Thoracic aorta (tissue), 2 donors: ENCODE results near the gene SOX13. TPM values are rescaled to one million over a fixed set of nuclear protein-coding genes. Genes with fewer than 3 reads are reported as not detected.

ENCODE experiments used
- ATAC-seq: fragments of 150-250 bp; one replicate; pipeline ENCODE4 v1.8.0; 2017; ENCODE audit warnings: low read depth; ENCODE audit not compliant: insufficient number of reproducible peaks, low FRiP score
- DNase-seq: peaks from one replicate; pipeline ENCODE4 v3.0.0-alpha.2; 2020; ENCODE audit warnings: low spot score
- H3K27ac ChIP-seq, 2 donors: fragments of 200-600 bp; sonication (generic); 1 replicate in 1 of 2; 2 replicates in 1 of 2; pipeline ENCODE4 v1.5.1; 2016; ENCODE audit warnings: mild to moderate bottlenecking in 2 of 2, moderate library complexity in 2 of 2
- H3K27me3 ChIP-seq: fragments of 200-600 bp; sonication (generic); replicated peaks from 2 replicates; pipeline ENCODE4 v1.6.0; 2016; ENCODE audit warnings: mild to moderate bottlenecking; ENCODE audit not compliant: insufficient read depth
- H3K36me3 ChIP-seq: fragments of 200-600 bp; sonication (generic); one replicate; pipeline ENCODE4 v1.5.1; 2016
- H3K4me1 ChIP-seq, 2 donors: fragments of 200-600 bp; sonication (generic); 1 replicate in 1 of 2; 2 replicates in 1 of 2; pipeline versions ENCODE4 v1.5.1 to v1.6.0; 2016; ENCODE audit warnings: low read depth in 2 of 2, mild to moderate bottlenecking in 1 of 2; ENCODE audit not compliant: control insufficient read depth in 1 of 2
- H3K4me3 ChIP-seq: fragments of 200-600 bp; sonication (generic); 2 replicates; pipeline ENCODE4 v1.5.1; 2016; ENCODE audit warnings: mild to moderate bottlenecking
- H3K9me3 ChIP-seq: fragments of 200-600 bp; sonication (generic); 2 replicates; pipeline ENCODE4 v1.5.1; 2016
- total RNA-seq, 2 donors: library from RNA; depleted of rRNA; stranded (reverse); fragments of >200 nt; gene quantifications; one replicate each; pipeline versions ENCODE4 v1.1.0 to v1.2.3, GENCODE V29; 2016
- TF ChIP-seq, protein P1 (sequence below): fragments of 200-600 bp; sonication (generic); IDR thresholded peaks from one replicate; pipeline ENCODE4 v1.5.1; 2019; ENCODE audit warnings: antibody characterized with exemption

Gene SOX13
- total RNA-seq, 2 donors from 2014 or later: 27.2 to 33.2 TPM

DNA sequence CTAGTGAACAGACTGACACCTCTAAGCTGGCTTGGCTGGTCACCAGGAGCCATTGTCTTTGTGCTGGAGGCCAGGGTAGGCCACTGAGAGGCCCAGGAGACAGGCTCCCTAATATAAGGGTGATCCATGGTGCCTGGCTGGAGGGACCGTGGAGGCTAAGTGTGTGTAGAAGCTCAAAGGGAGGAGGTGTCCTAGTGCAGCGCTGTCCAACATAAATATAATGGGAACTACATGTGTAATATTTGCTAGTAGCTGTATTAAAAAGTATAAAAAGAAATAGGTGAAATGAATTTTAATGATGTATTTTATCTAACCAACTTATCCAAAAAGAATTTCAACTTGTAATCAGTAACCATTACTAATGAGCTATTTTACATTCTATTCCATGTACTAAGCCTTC, 35.0 kb downstream of the SOX13 start:
- DNase-seq: no peak

DNA sequence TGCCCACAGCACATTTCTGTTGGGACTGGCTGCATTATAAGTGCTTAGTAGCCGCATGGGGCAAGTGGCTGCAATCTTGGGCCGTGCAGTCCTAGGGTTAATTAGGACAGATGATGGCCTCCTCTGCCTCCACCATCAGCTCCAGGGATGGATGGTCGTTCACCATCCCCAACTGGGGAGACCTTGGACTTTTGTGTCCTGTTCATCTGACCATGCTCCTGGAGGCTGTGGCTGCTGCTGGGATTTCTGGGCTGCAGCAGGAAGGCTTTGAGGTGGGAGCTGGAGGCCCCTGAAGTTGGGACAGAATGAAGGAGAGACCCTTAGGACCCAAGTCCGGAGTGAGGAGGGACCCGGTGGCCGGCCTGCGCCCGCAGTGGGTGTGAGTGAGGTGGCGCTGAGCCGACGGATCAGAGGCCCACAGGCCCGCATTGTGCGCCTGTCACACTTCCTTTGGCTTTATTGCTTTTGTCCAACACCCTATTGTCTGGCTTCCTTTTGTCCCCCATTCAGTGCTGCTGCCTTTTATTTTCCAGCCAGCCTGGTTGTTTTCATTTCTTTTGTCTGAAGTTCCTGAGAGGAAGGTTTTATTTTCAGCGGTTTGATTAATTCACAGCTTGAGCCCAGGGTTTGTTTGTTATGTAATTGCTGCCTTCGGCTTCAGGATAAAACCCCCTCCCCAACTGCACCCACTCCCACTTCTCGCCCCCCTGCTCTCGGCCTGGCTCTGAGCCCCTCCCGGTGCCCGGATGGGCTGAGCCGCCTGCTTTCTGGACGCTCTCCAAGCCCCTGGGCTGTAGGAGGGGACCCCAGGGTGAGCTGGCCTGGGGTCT, 35.6 kb downstream of the SOX13 start:
- H3K4me3 ChIP-seq: no peak overlapping the region
- TF ChIP-seq, protein P1, sequence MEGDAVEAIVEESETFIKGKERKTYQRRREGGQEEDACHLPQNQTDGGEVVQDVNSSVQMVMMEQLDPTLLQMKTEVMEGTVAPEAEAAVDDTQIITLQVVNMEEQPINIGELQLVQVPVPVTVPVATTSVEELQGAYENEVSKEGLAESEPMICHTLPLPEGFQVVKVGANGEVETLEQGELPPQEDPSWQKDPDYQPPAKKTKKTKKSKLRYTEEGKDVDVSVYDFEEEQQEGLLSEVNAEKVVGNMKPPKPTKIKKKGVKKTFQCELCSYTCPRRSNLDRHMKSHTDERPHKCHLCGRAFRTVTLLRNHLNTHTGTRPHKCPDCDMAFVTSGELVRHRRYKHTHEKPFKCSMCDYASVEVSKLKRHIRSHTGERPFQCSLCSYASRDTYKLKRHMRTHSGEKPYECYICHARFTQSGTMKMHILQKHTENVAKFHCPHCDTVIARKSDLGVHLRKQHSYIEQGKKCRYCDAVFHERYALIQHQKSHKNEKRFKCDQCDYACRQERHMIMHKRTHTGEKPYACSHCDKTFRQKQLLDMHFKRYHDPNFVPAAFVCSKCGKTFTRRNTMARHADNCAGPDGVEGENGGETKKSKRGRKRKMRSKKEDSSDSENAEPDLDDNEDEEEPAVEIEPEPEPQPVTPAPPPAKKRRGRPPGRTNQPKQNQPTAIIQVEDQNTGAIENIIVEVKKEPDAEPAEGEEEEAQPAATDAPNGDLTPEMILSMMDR: no peak
- H3K4me1 ChIP-seq: peaks cover 9 to 28% of the 10 kb centered on the region in 2 donors
- H3K27me3 ChIP-seq: no peaks in the 10 kb centered on the region
- H3K9me3 ChIP-seq: no peaks in the 10 kb centered on the region
- no peak for DNase-seq
- H3K36me3 ChIP-seq: no peaks in the 10 kb centered on the region
- H3K27ac ChIP-seq: no peak overlapping the region
- no peak for ATAC-seq

More for the DNA sequence above, 35.0 kb downstream of the SOX13 start:
- H3K9me3 ChIP-seq: no peaks in the 10 kb centered on the region
- TF ChIP-seq, protein P1: no peak
- no peak overlapping the region for H3K27ac ChIP-seq
- no peak for ATAC-seq
- H3K27me3 ChIP-seq: no peaks in the 10 kb centered on the region
- no peaks in the 10 kb centered on the region for H3K36me3 ChIP-seq
- H3K4me1 ChIP-seq: peaks cover 10 to 35% of the 10 kb centered on the region in 2 donors
- H3K4me3 ChIP-seq: no peak overlapping the region

DNA sequence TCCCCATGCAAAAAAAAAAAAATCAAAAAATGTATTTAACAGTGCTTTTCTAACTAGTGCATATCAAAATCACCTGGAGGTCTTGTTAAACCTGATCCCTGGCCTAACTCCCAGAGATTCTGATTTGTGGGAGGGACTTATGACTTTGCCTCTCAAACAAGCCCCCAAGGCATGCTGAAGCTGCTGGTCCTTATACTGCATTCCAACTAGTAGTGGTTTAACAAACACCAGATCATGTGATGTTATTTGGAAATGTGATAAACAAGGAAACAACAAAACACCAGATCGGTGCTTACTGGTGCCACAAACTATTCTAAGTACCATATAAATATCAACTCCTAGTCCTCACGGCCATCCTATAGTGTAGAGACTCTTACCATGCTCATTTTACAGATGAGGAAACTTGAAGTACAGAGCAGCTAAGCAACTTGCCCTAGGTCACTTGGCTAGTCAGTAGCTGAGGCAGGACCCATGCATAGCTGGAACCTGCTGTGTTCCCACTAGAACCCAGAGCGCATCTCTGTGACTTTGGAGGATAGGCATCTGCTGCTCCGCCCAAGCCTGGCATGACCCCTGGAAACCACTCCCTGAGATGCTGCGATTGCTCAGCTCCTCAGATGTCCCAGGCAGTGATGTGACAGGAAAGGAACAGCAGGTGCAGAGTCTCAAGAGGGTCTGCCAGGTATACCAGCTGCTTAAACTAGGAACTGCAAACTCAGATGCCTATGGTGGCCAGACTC, 38.1 kb downstream of the SOX13 start:
- ATAC-seq: no peak
- H3K4me3 ChIP-seq: no peak overlapping the region
- TF ChIP-seq, protein P1: no peak

DNA sequence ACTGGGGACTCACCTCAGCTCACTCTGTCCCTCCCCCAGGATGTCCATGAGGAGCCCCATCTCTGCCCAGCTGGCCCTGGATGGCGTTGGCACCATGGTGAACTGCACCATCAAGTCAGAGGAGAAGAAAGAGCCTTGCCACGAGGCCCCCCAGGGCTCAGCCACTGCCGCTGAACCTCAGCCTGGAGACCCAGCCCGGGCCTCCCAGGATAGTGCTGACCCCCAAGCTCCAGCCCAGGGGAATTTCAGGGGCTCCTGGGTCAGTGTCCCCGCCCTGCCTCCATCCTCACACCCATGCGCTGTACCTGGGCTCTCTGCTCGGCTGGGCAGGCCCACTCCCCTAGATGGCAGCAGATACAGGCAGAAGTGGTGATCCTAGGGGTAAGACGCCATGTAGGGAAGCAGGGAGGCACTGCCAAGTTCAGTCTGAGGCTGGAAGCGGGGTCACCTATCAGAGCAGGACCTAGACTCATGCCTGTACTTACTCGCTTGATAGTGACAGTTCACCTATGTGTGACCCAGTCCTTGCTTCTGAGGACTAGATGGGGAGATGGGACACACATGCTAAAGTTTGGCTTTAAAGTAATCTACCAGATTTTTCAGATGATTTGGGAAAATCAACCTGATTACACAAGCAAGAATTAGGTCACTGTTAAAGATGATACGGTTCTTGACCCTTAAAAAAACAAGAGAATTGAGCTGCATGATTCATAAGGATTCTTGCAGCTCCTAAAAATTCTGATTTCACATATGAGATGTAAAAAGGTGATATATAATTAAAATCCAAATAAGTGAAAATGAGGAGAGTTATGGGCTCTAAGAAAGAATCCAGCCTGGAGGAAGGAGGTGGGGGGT, 40.2 kb downstream of the SOX13 start:
- Histone ChIP-seq H3K9me3 (no peaks in the 10 kb centered on the region), H3K27me3 (no peaks in the 10 kb centered on the region), H3K27ac (no peak overlapping the region), H3K4me1 (peaks cover 0 to 9% of the 10 kb centered on the region in 2 donors), H3K36me3 (peaks cover 4% of the 10 kb centered on the region), H3K4me3 (no peak overlapping the region)
- TF ChIP-seq, protein P1: no peak
- ATAC-seq (no peak), DNase-seq (no peak)

More for the DNA sequence above, 38.1 kb downstream of the SOX13 start:
- Histone ChIP-seq H3K36me3 (no peaks in the 10 kb centered on the region), H3K4me1 (peaks cover 0 to 16% of the 10 kb centered on the region in 2 donors), H3K27me3 (no peaks in the 10 kb centered on the region), H3K9me3 (no peaks in the 10 kb centered on the region), H3K27ac (no peak overlapping the region)
- no peak for DNase-seq
